Measurements from ENCODE around the gene UQCC2.
A peak's percentile ranks its signal among the peaks of the same experiment; 100 is the strongest.

DNA sequence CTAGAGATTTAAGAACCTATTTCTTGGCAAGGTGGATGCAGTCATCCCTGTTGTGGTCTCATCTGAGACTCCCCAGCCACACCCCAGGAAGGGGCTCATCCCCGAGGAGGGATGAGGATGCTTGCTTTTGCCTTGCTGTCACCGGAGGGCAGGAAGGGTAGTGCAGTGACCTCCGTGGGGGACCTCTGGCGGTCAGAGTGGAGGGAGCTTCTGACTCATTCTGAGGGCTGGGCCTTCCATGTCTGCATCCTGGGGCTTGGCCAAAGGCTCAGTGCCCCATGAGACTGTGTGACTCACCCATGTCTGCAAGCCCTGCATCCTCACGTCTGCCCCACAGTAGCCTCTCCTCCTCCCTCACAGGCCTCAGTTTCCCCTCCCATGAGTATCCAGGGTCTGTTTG is 38.7 kb downstream of the UQCC2 start:
- TF ChIP-seq, protein P1, sequence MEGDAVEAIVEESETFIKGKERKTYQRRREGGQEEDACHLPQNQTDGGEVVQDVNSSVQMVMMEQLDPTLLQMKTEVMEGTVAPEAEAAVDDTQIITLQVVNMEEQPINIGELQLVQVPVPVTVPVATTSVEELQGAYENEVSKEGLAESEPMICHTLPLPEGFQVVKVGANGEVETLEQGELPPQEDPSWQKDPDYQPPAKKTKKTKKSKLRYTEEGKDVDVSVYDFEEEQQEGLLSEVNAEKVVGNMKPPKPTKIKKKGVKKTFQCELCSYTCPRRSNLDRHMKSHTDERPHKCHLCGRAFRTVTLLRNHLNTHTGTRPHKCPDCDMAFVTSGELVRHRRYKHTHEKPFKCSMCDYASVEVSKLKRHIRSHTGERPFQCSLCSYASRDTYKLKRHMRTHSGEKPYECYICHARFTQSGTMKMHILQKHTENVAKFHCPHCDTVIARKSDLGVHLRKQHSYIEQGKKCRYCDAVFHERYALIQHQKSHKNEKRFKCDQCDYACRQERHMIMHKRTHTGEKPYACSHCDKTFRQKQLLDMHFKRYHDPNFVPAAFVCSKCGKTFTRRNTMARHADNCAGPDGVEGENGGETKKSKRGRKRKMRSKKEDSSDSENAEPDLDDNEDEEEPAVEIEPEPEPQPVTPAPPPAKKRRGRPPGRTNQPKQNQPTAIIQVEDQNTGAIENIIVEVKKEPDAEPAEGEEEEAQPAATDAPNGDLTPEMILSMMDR (IDR thresholded peaks at IDR 0.05): peak; percentile 21 to 53
- no peak for TF ChIP-seq EP300 (IDR thresholded peaks at IDR 0.05)

Data from suprapubic skin (tissue), 3 donors.